ENCODE measurements around the gene FCER1A.
"Not testable (repeated sequence)": the region's sequence is repeated elsewhere in the genome, so short reads cannot be mapped to it uniquely, and the experiment has no call there.

Gene FCER1A

DNA sequence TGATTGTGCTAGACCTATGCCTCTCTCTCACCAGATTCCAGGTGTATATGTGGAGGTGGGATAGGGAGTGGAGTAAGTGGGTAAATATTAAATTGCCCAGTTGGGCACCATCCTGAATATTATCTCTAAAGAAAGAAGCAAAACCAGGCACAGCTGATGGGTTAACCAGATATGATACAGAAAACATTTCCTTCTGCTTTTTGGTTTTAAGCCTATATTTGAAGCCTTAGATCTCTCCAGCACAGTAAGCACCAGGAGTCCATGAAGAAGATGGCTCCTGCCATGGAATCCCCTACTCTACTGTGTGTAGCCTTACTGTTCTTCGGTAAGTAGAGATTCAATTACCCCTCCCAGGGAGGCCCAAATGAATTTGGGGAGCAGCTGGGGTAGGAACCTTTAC, at the start of gene FCER1A:
FCER1A (plus strand) TSS at position 242 of the 400 bp plus-strand sequence; CDS start at position 271, 29 bp downstream.
- DNase-seq (ENCODE audit: low spot score), result no peak

DNA sequence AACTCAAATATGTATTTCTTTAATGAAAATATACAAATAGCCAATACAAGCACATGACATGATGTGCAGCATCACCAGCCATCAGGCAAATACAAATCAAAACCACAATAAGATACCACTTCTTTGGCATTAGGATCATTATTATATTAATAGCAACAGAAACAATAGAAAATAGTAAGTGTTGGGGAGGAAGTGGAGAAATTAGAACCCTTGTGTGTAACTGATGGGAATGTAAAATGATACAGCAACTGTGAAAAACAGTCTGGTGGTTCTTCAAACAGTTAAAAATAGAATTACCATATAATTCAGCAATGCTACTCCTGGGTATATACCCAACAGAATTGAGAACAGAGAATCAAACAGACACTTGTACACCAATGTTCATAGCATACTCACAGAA, 40.8 kb upstream of the FCER1A start:
- no peak for DNase-seq (ENCODE audit: low spot score)

DNA sequence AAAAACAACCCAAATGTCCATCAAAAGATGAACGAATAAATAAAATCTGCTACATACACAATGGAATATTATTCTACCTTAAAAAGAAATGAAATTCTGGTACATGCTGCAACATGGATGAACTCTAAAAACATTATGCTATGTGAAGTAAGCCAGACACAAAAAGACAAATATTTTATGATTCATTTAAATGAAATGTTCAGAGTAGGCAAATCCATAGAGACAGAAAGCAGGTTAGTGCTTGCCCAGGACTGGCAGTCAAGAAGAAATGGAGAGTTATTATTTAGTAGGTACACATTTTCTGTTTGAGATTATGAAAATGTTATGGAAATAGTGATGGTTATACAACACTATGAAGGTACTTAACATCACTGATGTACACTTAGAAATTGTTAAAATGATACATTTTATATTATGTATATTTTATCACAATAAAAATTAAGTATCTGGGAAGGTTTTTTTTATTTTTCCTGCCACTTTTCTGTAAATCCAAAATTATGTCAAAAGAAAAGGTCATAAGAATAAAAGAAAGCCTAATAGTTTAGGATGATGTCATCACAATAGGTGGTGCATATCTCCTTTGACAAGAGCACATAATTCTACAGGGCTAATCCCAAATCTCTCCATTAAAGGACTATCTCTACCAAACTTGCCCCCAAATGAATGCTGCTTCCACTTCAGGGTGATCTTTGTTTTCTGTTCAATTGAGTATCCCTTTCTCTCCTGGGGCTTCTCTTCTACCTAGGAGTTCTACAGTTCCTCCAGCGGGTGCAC, 40.2 kb upstream of the FCER1A start:
- no peak for DNase-seq (ENCODE audit: low spot score)

DNA sequence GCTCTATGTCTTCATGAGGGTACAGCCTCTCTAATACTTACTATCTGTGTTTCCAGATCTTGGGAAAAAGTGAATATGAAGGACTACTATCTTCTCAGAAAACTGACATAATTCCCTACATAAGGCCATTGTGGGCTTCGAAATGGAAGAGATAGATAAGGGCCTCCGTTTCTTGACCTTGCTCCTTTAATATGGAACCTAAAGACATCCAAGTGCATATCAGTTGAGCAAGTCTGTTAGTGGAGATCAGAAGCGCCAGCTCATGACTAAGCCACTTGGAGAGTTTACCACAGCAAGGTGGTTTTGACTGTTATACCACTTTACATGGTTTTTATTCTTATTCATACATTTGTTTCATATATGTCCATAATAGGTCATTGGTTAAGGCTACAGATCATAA, 35.3 kb upstream of the FCER1A start:
- DNase-seq (ENCODE audit: low spot score), result no peak

DNA sequence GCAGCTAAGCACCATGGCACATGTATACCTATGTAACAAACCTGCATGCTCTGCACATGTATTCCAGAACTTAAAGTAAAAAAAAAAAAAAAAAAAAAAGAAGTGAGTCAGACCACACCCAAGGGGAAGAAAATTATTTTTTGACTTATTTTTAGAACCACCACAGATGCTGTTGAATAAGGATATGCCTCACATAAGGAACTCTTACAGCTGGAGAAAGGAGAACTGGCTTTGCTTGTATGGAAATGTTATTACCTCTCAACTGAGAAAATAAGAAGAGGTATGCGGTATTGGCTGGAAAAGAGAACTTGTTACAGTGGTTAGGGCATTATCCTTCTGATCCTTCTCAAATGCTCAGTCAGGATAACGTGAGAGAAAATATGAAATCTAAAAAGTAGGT, 27.5 kb upstream of the FCER1A start:
- DNase-seq (ENCODE audit: low spot score), result no peak

DNA sequence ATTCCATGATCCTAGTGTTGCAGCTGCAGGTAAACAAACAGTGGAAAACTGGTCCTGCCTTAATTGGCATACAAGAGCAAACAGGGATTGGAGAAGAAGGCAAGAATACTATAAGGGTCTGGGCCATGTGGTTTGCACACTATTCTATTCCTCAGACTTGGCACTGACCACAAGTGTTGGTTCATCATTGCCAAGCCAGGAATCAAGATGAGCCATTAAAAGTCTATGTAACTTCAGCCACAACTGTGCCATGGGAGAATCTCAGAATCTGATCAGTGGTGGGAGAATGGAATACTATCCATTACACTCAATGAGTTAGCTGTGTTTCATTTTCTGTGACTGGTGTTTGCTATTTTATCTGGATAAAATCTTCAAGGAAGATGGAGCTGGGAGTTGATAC, 26.2 kb upstream of the FCER1A start:
- DNase-seq (ENCODE audit: low spot score), result no peak

DNA sequence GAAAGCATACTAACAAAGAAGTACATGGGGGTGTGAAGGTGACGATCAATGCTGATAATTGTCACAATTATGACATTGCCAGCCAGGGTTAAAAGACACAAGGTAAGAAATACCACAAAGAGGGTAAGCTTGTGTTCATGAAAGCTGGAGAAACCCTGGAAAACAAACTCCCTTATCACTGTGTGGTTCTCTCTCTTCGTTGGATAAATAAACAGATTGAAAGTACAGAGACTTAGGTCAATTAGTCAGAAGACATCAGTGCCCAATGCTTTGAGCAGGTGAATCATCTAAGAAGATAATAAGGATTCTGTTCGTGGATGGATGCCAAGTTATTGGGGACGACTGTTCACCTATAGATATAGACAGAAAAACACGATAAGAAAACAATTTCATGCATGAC, 22.4 kb upstream of the FCER1A start:
- DNase-seq (ENCODE audit: low spot score), result no peak

DNA sequence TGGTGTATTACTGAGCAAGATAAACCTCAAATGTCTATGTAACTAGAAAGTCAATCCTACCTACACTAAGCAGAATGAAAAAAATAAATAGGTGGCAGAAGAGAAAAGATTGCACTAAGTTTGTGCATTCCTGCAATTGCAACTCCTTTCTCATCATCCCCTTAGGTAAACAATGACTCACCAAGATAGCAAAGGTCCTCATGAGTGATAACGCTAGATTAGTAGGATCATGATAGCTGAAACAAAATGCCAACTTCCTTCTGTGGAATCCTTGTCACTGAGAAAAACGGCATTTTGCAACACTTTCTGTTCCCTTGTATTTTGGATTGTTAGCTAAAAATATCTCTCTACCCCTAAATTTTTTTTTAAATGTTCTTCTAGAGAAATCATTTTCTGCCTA, 20.0 kb upstream of the FCER1A start:
- no peak for DNase-seq (ENCODE audit: low spot score)

DNA sequence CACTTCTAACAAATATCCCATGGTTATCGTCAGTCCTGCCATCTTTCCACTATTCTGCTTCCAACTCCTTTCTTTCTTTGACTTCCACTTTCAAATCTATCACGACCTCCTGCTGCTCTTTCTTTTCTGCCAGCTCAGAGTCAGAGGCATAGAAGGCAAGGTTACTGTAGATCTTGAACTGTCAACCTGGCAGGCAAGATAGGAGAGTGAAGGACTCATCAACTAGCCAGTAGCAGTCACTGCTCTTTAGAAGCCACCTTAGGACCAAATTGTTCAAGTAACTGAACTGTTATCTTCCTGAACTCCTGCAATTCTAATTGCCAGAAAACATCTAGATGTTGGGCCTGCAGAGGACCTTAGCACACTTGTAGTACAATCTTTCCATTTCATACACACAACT, 13.1 kb upstream of the FCER1A start:
- DNase-seq (ENCODE audit: low spot score), result no peak

DNA sequence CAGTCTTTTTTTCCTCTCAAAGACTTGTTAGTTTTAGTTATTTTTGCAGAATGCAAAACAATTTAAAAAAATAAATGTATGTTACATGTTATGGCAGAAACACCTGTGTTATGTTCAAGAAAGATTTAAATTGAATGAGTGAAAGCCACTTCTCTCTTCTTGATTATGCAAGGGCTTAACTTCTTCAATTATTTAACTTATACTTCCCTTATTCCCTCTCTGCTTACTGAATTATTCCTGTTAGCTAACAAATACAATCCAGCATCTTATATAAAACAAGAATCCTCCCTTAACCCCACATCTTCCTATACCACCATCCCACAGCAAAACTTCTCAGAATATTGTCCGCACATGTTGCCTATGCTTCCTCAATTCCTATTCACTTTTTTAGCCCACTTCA, 10.7 kb upstream of the FCER1A start:
- no peak for DNase-seq (ENCODE audit: low spot score)

DNA sequence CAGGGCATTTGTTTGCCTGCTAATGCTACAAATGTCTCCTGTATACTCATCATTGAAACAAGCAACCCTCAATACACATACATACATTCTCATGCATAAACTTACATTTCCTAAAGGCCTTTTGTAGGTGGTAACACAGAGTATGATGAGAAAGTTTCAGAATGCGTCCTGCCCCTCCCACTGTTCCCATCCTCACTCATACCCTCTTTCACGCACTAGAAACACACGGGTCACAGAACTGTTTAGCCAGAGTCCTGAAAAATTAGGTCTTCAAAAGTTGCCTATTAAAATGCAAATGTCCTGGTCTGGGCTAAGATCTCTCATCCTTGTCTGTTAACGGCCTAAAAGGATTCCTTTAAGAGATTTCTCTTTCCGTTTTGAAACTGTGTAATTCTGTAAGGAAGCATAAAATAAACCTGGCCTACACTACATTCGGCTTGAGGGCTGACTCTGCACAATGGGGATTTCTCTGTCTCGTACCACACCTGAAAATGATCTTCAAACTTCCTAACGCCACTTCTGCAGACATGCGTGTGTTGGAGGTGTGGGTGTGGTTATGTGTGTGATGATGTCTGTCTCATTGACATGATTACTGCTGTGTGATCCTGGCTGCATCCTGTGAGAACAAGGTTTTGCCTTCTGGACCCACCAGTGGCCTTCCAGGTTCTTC, 5.3 kb upstream of the FCER1A start:
- no peak for DNase-seq (ENCODE audit: low spot score)

DNA sequence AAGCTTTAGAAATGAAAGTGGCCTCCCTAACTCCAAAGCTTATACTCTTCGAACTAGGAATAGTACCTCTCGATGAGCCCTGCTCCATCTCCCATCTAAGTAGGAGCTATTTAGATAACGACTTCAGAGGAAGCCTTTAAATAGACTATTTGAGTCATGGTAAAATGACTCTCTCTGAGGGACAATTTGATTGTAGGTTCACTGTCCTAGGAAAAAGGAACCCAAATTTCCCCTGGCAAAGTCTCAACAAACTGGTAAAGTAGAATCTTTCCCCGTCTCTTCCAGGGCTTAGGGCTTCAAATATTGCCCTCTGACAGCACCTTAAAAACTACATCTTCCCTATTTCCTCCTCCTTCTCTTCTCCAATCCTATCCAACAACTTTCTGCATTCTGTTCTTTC, 2.0 kb upstream of the FCER1A start:
- DNase-seq (ENCODE audit: low spot score), result no peak

DNA sequence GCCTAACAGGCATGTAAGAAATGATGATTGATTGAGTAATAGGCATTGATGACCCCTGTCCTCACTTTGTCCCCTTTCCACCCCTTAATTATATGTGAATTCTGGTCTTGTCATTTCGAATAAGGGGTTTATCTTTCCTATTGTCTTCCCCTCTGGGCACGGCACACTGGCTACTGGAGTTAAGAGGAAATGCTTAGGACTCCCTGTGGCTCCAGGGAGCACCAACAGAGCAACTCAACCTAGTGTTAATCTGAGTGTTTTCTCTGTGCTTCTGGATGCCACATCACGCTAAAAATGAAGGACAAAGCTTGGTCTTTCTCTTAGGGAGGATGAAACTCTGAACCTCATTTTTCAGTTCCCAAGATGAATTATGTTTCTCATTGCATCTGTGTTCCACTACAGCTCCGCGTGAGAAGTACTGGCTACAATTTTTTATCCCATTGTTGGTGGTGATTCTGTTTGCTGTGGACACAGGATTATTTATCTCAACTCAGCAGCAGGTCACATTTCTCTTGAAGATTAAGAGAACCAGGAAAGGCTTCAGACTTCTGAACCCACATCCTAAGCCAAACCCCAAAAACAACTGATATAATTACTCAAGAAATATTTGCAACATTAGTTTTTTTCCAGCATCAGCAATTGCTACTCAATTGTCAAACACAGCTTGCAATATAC, 5.3 kb downstream of the FCER1A start:
- no peak for DNase-seq (ENCODE audit: low spot score)

DNA sequence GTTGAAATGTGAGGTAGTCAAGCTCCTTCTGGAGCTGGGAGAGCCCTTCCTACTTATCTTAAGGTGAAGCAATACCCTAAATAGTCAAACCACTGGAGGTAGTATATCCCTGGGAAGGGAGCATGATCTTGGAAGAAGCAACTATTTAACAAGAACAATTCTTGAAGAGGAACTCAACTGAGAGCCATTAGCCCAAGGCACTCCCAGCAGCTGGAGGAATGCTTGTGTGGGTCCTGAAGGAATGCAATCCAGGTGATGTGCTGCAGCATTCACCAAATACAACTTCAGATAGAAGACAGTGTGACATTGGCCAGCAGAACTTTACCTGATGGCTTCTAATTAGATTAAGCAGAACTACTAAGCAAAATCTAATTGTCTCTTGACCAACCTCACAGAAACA, 9.5 kb downstream of the FCER1A start:
- DNase-seq (ENCODE audit: low spot score), result no peak

DNA sequence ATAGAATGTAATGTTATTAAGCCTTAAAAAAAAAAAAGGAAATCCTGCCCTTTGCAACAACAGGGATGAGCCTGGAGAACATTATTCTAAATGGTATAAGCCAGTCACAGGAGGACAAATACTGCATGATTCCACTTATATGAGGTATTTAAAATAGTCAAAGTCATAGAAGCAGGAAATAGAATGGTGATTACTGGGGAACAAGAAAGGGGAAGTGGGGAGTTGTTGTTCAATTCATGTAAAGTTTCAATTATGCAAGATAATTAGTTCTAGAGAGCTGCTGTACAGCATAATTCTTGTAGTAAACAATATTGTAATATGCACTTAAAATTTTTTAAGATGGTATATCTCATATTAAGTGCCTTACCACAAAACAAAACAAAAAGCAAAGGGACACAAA, 13.2 kb downstream of the FCER1A start:
- no peak for DNase-seq (ENCODE audit: low spot score)

DNA sequence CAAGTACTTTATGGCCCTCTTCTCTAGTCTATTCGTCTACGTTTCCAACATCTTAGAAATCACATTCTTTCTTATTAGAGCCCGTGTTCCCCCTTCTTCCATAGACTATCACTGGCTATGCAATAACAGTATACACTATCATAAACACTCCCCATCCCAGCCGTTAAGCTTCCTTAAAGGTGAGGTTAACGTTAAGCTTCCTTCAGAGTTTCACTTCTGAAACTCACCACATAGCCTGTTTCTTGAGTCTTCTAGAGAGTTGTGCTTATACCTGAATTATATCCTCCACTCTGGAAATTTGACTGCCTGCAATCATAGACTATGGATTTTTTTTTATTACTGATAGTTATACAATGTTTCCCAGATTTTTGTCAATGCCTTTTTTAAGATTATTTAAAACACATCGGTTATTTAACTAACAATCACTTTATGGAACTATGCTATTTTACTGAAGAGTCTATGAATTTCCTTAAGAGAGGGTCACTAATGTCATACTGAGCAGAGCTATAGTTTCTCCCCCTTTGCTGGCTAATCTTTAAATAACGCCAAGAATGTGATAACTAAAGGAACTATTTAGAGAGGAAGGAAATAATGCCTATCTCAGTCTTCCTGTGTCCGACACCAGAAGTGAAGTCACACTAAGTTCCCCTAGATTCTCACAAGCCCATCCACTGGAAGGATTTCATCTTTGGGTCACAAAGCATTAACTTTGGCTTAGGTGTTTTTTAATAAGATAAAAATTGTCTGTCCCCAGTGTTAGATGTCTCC, 16.8 kb downstream of the FCER1A start:
- DNase-seq (ENCODE audit: low spot score), result no peak

DNA sequence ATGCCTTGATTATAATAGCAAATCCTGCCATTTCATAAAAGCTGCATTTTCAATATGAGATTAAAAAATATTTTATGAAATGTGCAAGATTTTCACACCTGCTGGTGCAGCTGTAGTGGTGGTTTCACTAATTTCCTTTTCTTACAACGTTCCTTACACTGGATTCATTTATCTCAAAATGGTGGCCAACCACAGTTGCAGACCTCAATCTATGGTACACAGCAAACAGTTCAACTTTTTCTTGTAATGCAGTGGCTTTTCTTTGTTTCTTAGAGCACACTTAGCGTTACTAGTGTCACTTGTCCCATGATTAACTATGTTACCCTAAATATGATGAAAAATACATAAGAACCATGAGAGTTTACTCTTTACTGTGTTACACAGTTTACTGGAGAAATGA, 32.7 kb downstream of the FCER1A start:
- DNase-seq (ENCODE audit: low spot score), result no peak

DNA sequence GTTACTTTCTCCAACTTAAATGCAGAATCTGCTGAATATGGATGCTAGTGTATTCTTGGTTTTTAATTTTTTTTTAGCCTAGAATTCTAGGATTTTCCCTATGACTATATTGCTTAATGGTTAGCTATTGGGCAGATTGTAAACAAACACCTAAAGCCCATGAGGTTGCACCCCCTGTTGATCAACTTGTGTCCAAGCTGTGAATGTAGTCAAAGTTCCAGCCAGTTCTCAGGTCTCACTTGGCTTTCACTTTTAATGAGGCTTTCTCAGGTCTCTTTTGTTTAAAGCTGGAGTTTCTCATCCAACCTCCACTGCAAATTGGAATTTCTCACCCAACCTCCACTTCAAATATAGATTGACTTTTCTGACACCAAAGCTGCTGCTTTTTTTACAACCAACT, 35.9 kb downstream of the FCER1A start:
- no peak for DNase-seq (ENCODE audit: low spot score)

DNA sequence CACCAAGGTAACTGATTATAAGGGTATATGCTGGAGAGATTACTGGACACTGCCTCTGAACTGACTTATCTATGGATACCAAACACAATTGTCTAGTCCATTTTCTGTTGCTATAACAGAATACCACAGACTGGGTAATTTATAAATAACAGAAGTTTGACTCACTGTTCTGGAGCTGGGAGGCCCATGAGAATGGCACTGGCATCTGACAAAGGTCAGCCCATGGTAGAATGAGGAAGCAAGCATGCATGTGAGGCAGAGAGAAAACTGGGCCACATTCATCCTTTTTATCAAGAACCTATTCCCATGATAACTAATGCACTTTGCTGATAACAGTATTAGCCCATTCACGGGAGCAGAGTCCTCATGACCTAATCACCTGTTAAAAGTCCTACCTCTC, 37.4 kb downstream of the FCER1A start:
- DNase-seq (ENCODE audit: low spot score), result no peak

DNA sequence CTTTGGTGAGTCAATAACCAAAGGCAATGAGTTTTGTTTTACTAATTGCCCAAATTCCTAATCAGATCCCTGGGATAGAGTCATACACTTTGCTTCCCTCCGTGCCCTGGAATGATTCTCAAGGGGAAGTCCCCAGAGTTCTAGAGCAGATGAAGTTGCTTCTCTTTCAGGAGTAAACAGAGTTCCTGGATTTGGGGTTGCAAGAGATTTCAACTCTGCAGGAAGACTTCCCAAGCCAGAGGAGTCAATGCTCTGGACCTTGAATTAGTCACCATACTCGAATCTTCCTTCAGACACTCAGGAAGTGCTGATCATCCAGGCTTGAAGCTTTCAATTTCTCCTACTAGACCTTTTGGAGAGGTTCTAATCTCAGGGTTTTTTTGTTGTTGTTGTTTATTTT, 39.6 kb downstream of the FCER1A start:
- DNase-seq (ENCODE audit: low spot score), result no peak

DNA sequence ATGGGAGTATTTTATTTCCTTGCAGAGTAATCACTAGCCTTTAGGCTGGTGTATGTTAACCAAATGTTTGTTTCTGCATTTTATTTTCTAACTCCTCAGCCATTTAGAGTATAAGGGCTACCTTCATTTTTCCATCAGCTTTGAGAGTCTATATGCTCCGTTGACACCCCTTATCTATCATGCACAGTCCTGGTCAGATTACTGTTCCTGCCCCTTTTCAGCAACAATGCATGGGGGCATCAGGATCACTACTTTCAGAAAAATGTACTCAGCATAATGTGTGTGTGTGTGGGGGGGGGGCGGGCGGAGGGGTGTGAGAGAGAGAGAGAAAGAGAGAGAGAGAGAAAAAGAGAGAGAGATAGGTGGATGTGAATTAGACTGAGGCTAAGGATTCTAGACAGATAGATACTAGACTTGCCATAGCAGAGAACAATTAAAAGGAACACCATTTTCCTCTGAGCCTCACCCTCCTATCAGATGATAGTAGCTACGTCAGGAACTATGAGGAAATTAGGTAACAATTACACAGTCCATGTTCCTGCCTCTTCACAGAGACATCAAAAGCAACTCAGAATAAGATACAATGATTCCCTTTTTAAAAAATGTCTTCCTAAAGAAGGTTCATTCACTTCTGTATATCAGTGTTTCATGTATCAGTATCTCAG, 40.8 kb downstream of the FCER1A start:
- DNase-seq (ENCODE audit: low spot score), result no peak

DNA sequence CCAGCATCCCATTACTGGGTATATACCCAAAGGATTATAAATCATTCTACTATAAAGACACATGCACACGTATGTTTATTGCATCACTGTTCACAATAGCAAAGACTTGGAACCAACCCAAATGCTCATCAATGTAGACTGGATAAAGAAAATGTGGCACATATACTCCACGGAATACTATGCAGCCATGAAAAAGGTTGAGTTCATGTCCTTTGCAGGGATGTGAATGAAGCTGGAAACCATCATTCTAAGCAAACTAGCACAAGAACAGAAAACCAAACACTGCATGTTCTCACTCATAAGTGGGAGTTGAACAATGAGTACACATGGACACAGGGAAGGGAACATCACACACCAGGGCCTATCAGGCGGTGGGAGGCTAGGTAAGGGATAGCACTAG, 47.2 kb downstream of the FCER1A start:
- DNase-seq (ENCODE audit: low spot score), result not testable (repeated sequence)
